ENCODE measurements around the gene SEC31A. TPM values are rescaled to one million over a fixed set of nuclear protein-coding genes. Genes with fewer than 3 reads are reported as not detected.
A peak's percentile ranks its signal among the peaks of the same experiment; 100 is the strongest.

Gene SEC31A
- total RNA-seq, 1 donor from 2014 or later = 98.8 TPM

GRCh38 chr4:82799006-82799881 lies 91.7 kb downstream of the SEC31A start:
- no peak for DNase-seq (ENCODE audit: low read depth)
- TF ChIP-seq CTCF (conservative IDR thresholded peaks at IDR 0.05; ENCODE audit: low read depth, low read length) = no peak
- peak overlapping the region; percentile 77 for H3K4me3 ChIP-seq (ENCODE audit: low read depth, low read length)

- H3K4me3 ChIP-seq (ENCODE audit: low read depth, low read length) = peak within 1 kb of the TSS; percentile 77
- no peak for DNase-seq (ENCODE audit: low read depth)
- no peak for TF ChIP-seq CTCF (conservative IDR thresholded peaks at IDR 0.05; ENCODE audit: low read depth, low read length)
These were observed 92.6 kb downstream of the SEC31A start, which contains the start of gene SCD5 for GRCh38 chr4:82798168-82799005. Gene SCD5 (minus strand): TSS chr4:82798796. CDS start chr4:82798537, 259 bp downstream.

- TF ChIP-seq CTCF (conservative IDR thresholded peaks at IDR 0.05; ENCODE audit: low read depth, low read length) = no peak
- peak overlapping the region; percentile 77 for H3K4me3 ChIP-seq (ENCODE audit: low read depth, low read length)
- DNase-seq (ENCODE audit: low read depth) = no peak
These were observed 93.4 kb downstream of the SEC31A start for GRCh38 chr4:82797405-82798111.

- no peak for DNase-seq (ENCODE audit: low read depth)
- H3K4me3 ChIP-seq (ENCODE audit: low read depth, low read length) = peak overlapping the region; percentile 77
- no peak for TF ChIP-seq CTCF (conservative IDR thresholded peaks at IDR 0.05; ENCODE audit: low read depth, low read length)
These were observed 93.9 kb downstream of the SEC31A start for GRCh38 chr4:82797040-82797404.

GRCh38 chr4:82792912-82793649 lies 97.9 kb downstream of the SEC31A start:
- no peak for DNase-seq (ENCODE audit: low read depth)
- TF ChIP-seq CTCF (conservative IDR thresholded peaks at IDR 0.05; ENCODE audit: low read depth, low read length) = no peak
- H3K4me3 ChIP-seq (ENCODE audit: low read depth, low read length) = no peak overlapping the region

GRCh38 chr4:82791179-82791578 lies 99.8 kb downstream of the SEC31A start:
- TF ChIP-seq CTCF (conservative IDR thresholded peaks at IDR 0.05; ENCODE audit: low read depth, low read length) = no peak
- DNase-seq (ENCODE audit: low read depth) = no peak
- no peak overlapping the region for H3K4me3 ChIP-seq (ENCODE audit: low read depth, low read length)

All from epithelial cell of proximal tubule (primary cell).